Neural cell (in vitro differentiated cells): Measurements from ENCODE around the gene KDM4C. TPM values are rescaled to one million over a fixed set of nuclear protein-coding genes. Genes with fewer than 3 reads are reported as not detected.

Experiments used
- H2AFZ ChIP-seq: fragments of 200-600, 300-800 bp; sonication (generic), shearing (Covaris generic); 2 replicates; pipeline ENCODE4 v1.6.0; 2014; ENCODE audit warnings: low read depth, mild to moderate bottlenecking, antibody characterized with exemption, low read length, moderate library complexity
- H3F3A ChIP-seq: fragments of 200-600 bp; shearing (Covaris generic); 2 replicates; pipeline ENCODE4 v1.6.1; 2016; ENCODE audit warnings: mild to moderate bottlenecking, moderate library complexity, mixed read lengths, antibody characterized with exemption, low read length; ENCODE audit not compliant: insufficient read depth, poor library complexity, severe bottlenecking
- H3K27ac ChIP-seq: fragments of 200-600, 300-800 bp; sonication (generic), shearing (Covaris generic); 2 replicates; pipeline ENCODE4 v1.5.1; 2014; ENCODE audit warnings: mild to moderate bottlenecking, low read length, moderate library complexity
- H3K27me3 ChIP-seq: fragments of 300-800, 200-600 bp; sonication (generic), shearing (Covaris generic); 2 replicates; pipeline ENCODE4 v1.6.0; 2014; ENCODE audit warnings: mild to moderate bottlenecking, low read depth, low read length, moderate library complexity; ENCODE audit not compliant: insufficient read depth
- H3K36me3 ChIP-seq: fragments of 300-800, 200-600 bp; sonication (generic), shearing (Covaris generic); 2 replicates; pipeline ENCODE4 v1.5.1; 2014; ENCODE audit warnings: mild to moderate bottlenecking, antibody characterized with exemption, low read length, moderate library complexity; ENCODE audit not compliant: insufficient read depth
- H3K4me2 ChIP-seq: fragments of 300-800, 200-600 bp; sonication (generic), shearing (Covaris generic); 2 replicates; pipeline ENCODE4 v1.6.0; 2014; ENCODE audit warnings: mild to moderate bottlenecking, low read length
- H3K4me3 ChIP-seq: fragments of 300-800, 200-600 bp; sonication (generic), shearing (Covaris generic); 2 replicates; pipeline ENCODE4 v1.5.1; 2014; ENCODE audit warnings: mild to moderate bottlenecking, low read length, moderate library complexity
- H3K79me2 ChIP-seq: fragments of 200-600 bp; shearing (Covaris generic); replicated peaks from 2 replicates; pipeline ENCODE4 v1.6.0; 2014; ENCODE audit warnings: mild to moderate bottlenecking, low read length, moderate library complexity; ENCODE audit not compliant: insufficient read depth
- H3K9ac ChIP-seq: fragments of 300-800, 200-600 bp; sonication (generic), shearing (Covaris generic); 2 replicates; pipeline ENCODE4 v1.6.1; 2016; ENCODE audit warnings: mild to moderate bottlenecking, low read length, mixed read lengths
- H3K9me2 ChIP-seq: fragments of 200-600 bp; shearing (Covaris generic); 2 replicates; pipeline ENCODE4 v1.6.1; 2016; ENCODE audit warnings: mild to moderate bottlenecking, low read length, mixed read lengths; ENCODE audit not compliant: insufficient read depth
- H3K9me3 ChIP-seq: fragments of 200-600, 300-800 bp; sonication (generic), shearing (Covaris generic); 2 replicates; pipeline ENCODE4 v1.6.1; 2016; ENCODE audit warnings: mild to moderate bottlenecking, mixed run types, low read length, moderate library complexity, mixed read lengths
- H4K20me1 ChIP-seq: fragments of 200-600 bp; shearing (Covaris generic); 2 replicates; pipeline ENCODE4 v1.6.1; 2016; ENCODE audit warnings: mild to moderate bottlenecking, mixed run types; ENCODE audit not compliant: insufficient read depth
- EP300 ChIP-seq: fragments of 450-650 bp; conservative IDR thresholded peaks from 2 replicates; pipeline ENCODE4 v1.6.1; 2014; ENCODE audit warnings: antibody characterized with exemption, mild to moderate bottlenecking, moderate library complexity; ENCODE audit not compliant: poor library complexity, severe bottlenecking
- EZH2 ChIP-seq: fragments of 200-600, 300-800 bp; shearing (Covaris generic), sonication (generic); IDR thresholded peaks from 2 replicates; pipeline ENCODE4 v1.6.1; 2014; ENCODE audit warnings: antibody characterized with exemption, low read length, borderline replicate concordance, mild to moderate bottlenecking; ENCODE audit not compliant: insufficient read depth, poor library complexity, severe bottlenecking
- MXI1 ChIP-seq: fragments of 450-650 bp; conservative IDR thresholded peaks from 2 replicates; pipeline ENCODE4 v1.6.1; 2014; ENCODE audit warnings: antibody characterized with exemption, mild to moderate bottlenecking; ENCODE audit not compliant: poor library complexity, severe bottlenecking
- POLR2AphosphoS5 ChIP-seq: IDR thresholded peaks from 2 replicates; pipeline ENCODE4 v1.6.1; 2012
- RAD21 ChIP-seq: fragments of 450-650 bp; conservative IDR thresholded peaks from 2 replicates; pipeline ENCODE4 v1.6.1; 2014; ENCODE audit warnings: antibody characterized with exemption, mild to moderate bottlenecking, moderate library complexity
- SMC3 ChIP-seq: fragments of 450-650 bp; conservative IDR thresholded peaks from 2 replicates; pipeline ENCODE4 v1.6.1; 2014; ENCODE audit warnings: antibody characterized with exemption, mild to moderate bottlenecking, moderate library complexity; ENCODE audit not compliant: poor library complexity
- TAF1 ChIP-seq: IDR thresholded peaks from 2 replicates; pipeline ENCODE4 v1.6.1; 2012; ENCODE audit warnings: low read depth
- polyA plus RNA-seq: library from polyadenylated mRNA; depleted of rRNA; stranded (reverse); fragments of >200 nt; gene quantifications from 2 replicates; pipeline ENCODE4 v1.2.3, GENCODE V29; 2014
- TF ChIP-seq, protein P1 (sequence below): fragments of 450-650 bp; IDR thresholded peaks from 2 replicates; pipeline ENCODE4 v1.5.1; 2014; ENCODE audit warnings: antibody characterized with exemption, mild to moderate bottlenecking, moderate library complexity; ENCODE audit not compliant: poor library complexity, severe bottlenecking

The KDM4C gene
- polyA plus RNA-seq, 1 donor from 2014 or later: 21.1 TPM

DNA sequence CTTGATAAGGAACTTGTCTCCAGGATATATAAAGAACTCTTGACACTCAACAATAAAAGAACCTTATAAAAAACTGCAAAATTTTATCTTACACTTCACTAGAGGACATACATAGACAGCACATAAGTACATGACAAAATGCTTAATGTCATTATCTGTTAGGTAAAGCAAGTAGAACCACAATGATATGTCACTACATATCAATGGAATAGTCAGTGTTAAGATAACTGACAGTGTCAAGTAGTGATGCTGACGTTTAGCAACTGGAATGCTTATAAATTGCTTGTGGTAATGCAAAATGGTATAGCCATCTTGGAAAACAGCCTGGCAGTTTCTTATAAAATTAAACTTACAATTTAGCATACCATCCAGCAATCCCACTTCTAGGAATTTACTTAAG lies 314.1 kb downstream of the KDM4C start:
- H2AFZ ChIP-seq: no peak overlapping the region
- H3K79me2 ChIP-seq: no peaks in the 10 kb centered on the region
- H3K4me3 ChIP-seq: no peak overlapping the region
- H3K27me3 ChIP-seq: no peaks in the 10 kb centered on the region
- peak overlapping the region; percentile 13 for H3K27ac ChIP-seq
- peaks cover 3% of the 10 kb centered on the region for H3F3A ChIP-seq
- no peaks in the 10 kb centered on the region for H3K9me2 ChIP-seq
- no peaks in the 10 kb centered on the region for H4K20me1 ChIP-seq
- H3K36me3 ChIP-seq: no peaks in the 10 kb centered on the region
- H3K4me2 ChIP-seq: no peak overlapping the region
- TF ChIP-seq POLR2AphosphoS5 (peak; percentile 86), RAD21 (no peak), EP300 (peak; percentile 97)
- H3K9ac ChIP-seq: no peak overlapping the region
- no peaks in the 10 kb centered on the region for H3K9me3 ChIP-seq

- H3K4me3 ChIP-seq: no peak overlapping the region
- H3K79me2 ChIP-seq: no peaks in the 10 kb centered on the region
- no peaks in the 10 kb centered on the region for H3K27me3 ChIP-seq
- no peak overlapping the region for H3K4me2 ChIP-seq
- H3K9me2 ChIP-seq: no peaks in the 10 kb centered on the region
- peaks cover 3% of the 10 kb centered on the region for H3F3A ChIP-seq
- H3K36me3 ChIP-seq: peaks cover 3% of the 10 kb centered on the region
- H3K27ac ChIP-seq: no peak overlapping the region
- H2AFZ ChIP-seq: no peak overlapping the region
- H3K9ac ChIP-seq: no peak overlapping the region
- H4K20me1 ChIP-seq: no peaks in the 10 kb centered on the region
- H3K9me3 ChIP-seq: no peaks in the 10 kb centered on the region
- peak; percentile 64 for TF ChIP-seq POLR2AphosphoS5
- no peak for TF ChIP-seq MXI1
- peak; percentile 93 for TF ChIP-seq EP300
Measured at GRCh38 chr9:7073706-7074105, 315.9 kb downstream of the KDM4C start.

GRCh38 chr9:7075154-7075553 lies 317.4 kb downstream of the KDM4C start:
- Histone ChIP-seq H3K4me2 (no peak overlapping the region), H4K20me1 (no peaks in the 10 kb centered on the region), H3K79me2 (no peaks in the 10 kb centered on the region), H3F3A (peaks cover 3% of the 10 kb centered on the region), H2AFZ (no peak overlapping the region), H3K9me2 (no peaks in the 10 kb centered on the region), H3K9ac (no peak overlapping the region), H3K4me3 (no peak overlapping the region), H3K9me3 (no peaks in the 10 kb centered on the region), H3K27me3 (no peaks in the 10 kb centered on the region), H3K36me3 (peaks cover 3% of the 10 kb centered on the region), H3K27ac (no peak overlapping the region)
- TF ChIP-seq POLR2AphosphoS5 (no peak), TAF1 (no peak), SMC3 (no peak), EP300 (no peak), EZH2 (no peak), MXI1 (no peak), RAD21 (no peak)
- TF ChIP-seq, protein P1, sequence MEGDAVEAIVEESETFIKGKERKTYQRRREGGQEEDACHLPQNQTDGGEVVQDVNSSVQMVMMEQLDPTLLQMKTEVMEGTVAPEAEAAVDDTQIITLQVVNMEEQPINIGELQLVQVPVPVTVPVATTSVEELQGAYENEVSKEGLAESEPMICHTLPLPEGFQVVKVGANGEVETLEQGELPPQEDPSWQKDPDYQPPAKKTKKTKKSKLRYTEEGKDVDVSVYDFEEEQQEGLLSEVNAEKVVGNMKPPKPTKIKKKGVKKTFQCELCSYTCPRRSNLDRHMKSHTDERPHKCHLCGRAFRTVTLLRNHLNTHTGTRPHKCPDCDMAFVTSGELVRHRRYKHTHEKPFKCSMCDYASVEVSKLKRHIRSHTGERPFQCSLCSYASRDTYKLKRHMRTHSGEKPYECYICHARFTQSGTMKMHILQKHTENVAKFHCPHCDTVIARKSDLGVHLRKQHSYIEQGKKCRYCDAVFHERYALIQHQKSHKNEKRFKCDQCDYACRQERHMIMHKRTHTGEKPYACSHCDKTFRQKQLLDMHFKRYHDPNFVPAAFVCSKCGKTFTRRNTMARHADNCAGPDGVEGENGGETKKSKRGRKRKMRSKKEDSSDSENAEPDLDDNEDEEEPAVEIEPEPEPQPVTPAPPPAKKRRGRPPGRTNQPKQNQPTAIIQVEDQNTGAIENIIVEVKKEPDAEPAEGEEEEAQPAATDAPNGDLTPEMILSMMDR: no peak
